OCI-LY7 (cell line): Measurements from ENCODE around the gene SAFB2.

ENCODE experiments used
- EZH2phosphoT487 ChIP-seq: fragments of 200-600 bp; sonication (generic); IDR thresholded peaks from 2 replicates; pipeline ENCODE4 v1.6.1; 2018; ENCODE audit warnings: low read depth, borderline replicate concordance, mild to moderate bottlenecking, mixed run types, antibody characterized with exemption, low read length, moderate library complexity, mixed read lengths
- TF ChIP-seq, protein P1 (sequence below): fragments of 200-600 bp; sonication (generic); conservative IDR thresholded peaks from 2 replicates; pipeline ENCODE4 v1.5.1; 2014; ENCODE audit warnings: mild to moderate bottlenecking, antibody characterized with exemption, low read length, moderate library complexity, mixed read lengths

DNA sequence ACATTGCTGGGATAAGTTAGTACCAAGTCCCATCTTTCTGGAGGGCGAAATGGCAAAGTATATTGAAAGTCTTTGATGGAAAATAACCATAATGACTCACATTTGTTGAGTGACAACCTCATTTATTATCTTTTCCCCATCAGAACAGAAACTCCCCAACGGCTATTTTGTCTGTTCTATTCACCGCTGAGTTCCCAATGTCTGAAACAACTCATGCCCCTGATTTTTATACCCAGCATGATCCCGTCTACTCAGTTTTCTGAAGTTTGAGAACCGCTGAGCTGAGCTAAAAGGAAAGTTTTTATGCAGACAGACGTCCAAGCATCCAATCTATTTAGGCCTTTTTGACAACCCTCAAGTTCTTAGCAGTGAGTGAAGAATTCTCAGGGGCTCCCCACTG is 47.0 kb downstream of the SAFB2 start:
- TF ChIP-seq, protein P1, sequence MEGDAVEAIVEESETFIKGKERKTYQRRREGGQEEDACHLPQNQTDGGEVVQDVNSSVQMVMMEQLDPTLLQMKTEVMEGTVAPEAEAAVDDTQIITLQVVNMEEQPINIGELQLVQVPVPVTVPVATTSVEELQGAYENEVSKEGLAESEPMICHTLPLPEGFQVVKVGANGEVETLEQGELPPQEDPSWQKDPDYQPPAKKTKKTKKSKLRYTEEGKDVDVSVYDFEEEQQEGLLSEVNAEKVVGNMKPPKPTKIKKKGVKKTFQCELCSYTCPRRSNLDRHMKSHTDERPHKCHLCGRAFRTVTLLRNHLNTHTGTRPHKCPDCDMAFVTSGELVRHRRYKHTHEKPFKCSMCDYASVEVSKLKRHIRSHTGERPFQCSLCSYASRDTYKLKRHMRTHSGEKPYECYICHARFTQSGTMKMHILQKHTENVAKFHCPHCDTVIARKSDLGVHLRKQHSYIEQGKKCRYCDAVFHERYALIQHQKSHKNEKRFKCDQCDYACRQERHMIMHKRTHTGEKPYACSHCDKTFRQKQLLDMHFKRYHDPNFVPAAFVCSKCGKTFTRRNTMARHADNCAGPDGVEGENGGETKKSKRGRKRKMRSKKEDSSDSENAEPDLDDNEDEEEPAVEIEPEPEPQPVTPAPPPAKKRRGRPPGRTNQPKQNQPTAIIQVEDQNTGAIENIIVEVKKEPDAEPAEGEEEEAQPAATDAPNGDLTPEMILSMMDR, result no peak
- TF ChIP-seq EZH2phosphoT487, result no peak
